ENCODE results near the gene WFDC5.

Gene WFDC5

DNA sequence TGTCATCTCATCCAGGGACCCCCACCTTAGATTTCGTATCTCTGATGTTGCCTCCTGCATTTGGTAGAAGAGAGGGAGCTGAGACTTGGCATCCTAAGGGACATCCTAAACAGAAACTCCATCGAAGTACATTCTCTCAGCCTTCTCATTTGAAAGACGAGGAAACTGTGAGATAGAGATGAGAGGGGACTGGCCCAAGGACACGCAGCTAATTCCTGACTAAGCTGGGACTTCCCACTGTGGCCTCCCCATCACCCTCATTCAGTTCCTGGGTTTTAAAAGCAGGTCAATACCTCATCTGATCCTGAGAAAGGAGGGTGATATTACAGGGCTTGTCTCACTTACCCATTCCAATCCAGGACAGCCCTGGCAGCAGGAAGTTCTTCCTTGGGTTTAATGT, 855 bp upstream of the WFDC5 start:
- Histone ChIP-seq H3K36me3 (ENCODE audit: control insufficient read depth, insufficient read depth, low read length) (no peaks in the 10 kb centered on the region), H3K27ac (ENCODE audit: insufficient read depth, low read length, poor library complexity, severe bottlenecking) (no peak overlapping the region), H3K27me3 (replicated peaks; ENCODE audit: control insufficient read depth, insufficient read depth, low read length, poor library complexity, severe bottlenecking) (no peaks in the 10 kb centered on the region), H3K4me1 (ENCODE audit: control insufficient read depth, insufficient read depth, low read length, poor library complexity, severe bottlenecking) (no peaks in the 10 kb centered on the region), H3K4me3 (ENCODE audit: insufficient read depth, low read depth, low read length, poor library complexity, severe bottlenecking) (no peak overlapping the region), H3K9me3 (ENCODE audit: control insufficient read depth, low read length) (no peaks in the 10 kb centered on the region)
- no peak for DNase-seq

- no peak for DNase-seq
- no peaks in the 10 kb centered on the region for H3K36me3 ChIP-seq (ENCODE audit: control insufficient read depth, insufficient read depth, low read length)
- no peak overlapping the region for H3K4me3 ChIP-seq (ENCODE audit: insufficient read depth, low read depth, low read length, poor library complexity, severe bottlenecking)
- H3K27ac ChIP-seq (ENCODE audit: insufficient read depth, low read length, poor library complexity, severe bottlenecking) = no peak overlapping the region
- no peaks in the 10 kb centered on the region for H3K9me3 ChIP-seq (ENCODE audit: control insufficient read depth, low read length)
- H3K4me1 ChIP-seq (ENCODE audit: control insufficient read depth, insufficient read depth, low read length, poor library complexity, severe bottlenecking) = no peaks in the 10 kb centered on the region
- no peaks in the 10 kb centered on the region for H3K27me3 ChIP-seq (replicated peaks; ENCODE audit: control insufficient read depth, insufficient read depth, low read length, poor library complexity, severe bottlenecking)
Observed at GRCh38 chr20:45115386-45115774, 406 bp upstream of the WFDC5 start.

- no peaks in the 10 kb centered on the region for H3K9me3 ChIP-seq (ENCODE audit: control insufficient read depth, low read length)
- H3K36me3 ChIP-seq (ENCODE audit: control insufficient read depth, insufficient read depth, low read length) = no peaks in the 10 kb centered on the region
- H3K27ac ChIP-seq (ENCODE audit: insufficient read depth, low read length, poor library complexity, severe bottlenecking) = no peak overlapping the region
- no peaks in the 10 kb centered on the region for H3K27me3 ChIP-seq (replicated peaks; ENCODE audit: control insufficient read depth, insufficient read depth, low read length, poor library complexity, severe bottlenecking)
- no peak for DNase-seq
- no peaks in the 10 kb centered on the region for H3K4me1 ChIP-seq (ENCODE audit: control insufficient read depth, insufficient read depth, low read length, poor library complexity, severe bottlenecking)
- no peak overlapping the region for H3K4me3 ChIP-seq (ENCODE audit: insufficient read depth, low read depth, low read length, poor library complexity, severe bottlenecking)
Observed at GRCh38 chr20:45113865-45114264, 1.1 kb downstream of the WFDC5 start.

- Histone ChIP-seq H3K4me1 (ENCODE audit: control insufficient read depth, insufficient read depth, low read length, poor library complexity, severe bottlenecking) (no peaks in the 10 kb centered on the region), H3K4me3 (ENCODE audit: insufficient read depth, low read depth, low read length, poor library complexity, severe bottlenecking) (no peak overlapping the region), H3K27me3 (replicated peaks; ENCODE audit: control insufficient read depth, insufficient read depth, low read length, poor library complexity, severe bottlenecking) (no peaks in the 10 kb centered on the region), H3K36me3 (ENCODE audit: control insufficient read depth, insufficient read depth, low read length) (no peaks in the 10 kb centered on the region), H3K27ac (ENCODE audit: insufficient read depth, low read length, poor library complexity, severe bottlenecking) (no peak overlapping the region), H3K9me3 (ENCODE audit: control insufficient read depth, low read length) (no peaks in the 10 kb centered on the region)
- no peak for DNase-seq
Observed at GRCh38 chr20:45112754-45113153, 2.2 kb downstream of the WFDC5 start.

GRCh38 chr20:45111799-45112471, 3.0 kb downstream of the WFDC5 start:
- H3K4me3 ChIP-seq (ENCODE audit: insufficient read depth, low read depth, low read length, poor library complexity, severe bottlenecking) = no peak overlapping the region
- no peak overlapping the region for H3K27ac ChIP-seq (ENCODE audit: insufficient read depth, low read length, poor library complexity, severe bottlenecking)
- no peak for DNase-seq

DNA sequence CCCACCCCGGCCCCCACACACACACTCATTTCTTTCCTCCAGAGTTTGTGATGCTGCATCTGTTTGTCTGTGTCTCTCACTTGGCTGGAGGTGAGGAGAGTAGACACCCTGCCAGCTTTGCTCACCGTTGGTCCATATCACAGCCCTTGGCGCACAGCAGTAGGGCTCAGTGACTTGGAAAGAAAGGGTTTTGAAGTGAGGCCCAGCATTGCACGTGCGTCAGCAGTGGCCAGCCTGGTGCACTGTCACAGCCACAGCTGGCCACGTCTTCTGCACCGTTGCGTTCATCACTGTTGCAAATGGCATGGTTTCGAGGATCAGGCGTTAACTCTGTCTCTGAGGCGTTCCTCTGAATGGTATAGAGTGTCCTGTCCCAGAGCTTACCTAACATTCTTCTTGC, 3.7 kb downstream of the WFDC5 start:
- no peak overlapping the region for H3K4me3 ChIP-seq (ENCODE audit: insufficient read depth, low read depth, low read length, poor library complexity, severe bottlenecking)
- no peak for DNase-seq
- H3K4me1 ChIP-seq (ENCODE audit: control insufficient read depth, insufficient read depth, low read length, poor library complexity, severe bottlenecking) = no peaks in the 10 kb centered on the region
- no peaks in the 10 kb centered on the region for H3K9me3 ChIP-seq (ENCODE audit: control insufficient read depth, low read length)
- H3K36me3 ChIP-seq (ENCODE audit: control insufficient read depth, insufficient read depth, low read length) = no peaks in the 10 kb centered on the region
- H3K27me3 ChIP-seq (replicated peaks; ENCODE audit: control insufficient read depth, insufficient read depth, low read length, poor library complexity, severe bottlenecking) = no peaks in the 10 kb centered on the region
- H3K27ac ChIP-seq (ENCODE audit: insufficient read depth, low read length, poor library complexity, severe bottlenecking) = no peak overlapping the region

More at GRCh38 chr20:45111799-45112471, 3.0 kb downstream of the WFDC5 start:
- Histone ChIP-seq H3K36me3 (ENCODE audit: control insufficient read depth, insufficient read depth, low read length) (no peaks in the 10 kb centered on the region), H3K27me3 (replicated peaks; ENCODE audit: control insufficient read depth, insufficient read depth, low read length, poor library complexity, severe bottlenecking) (no peaks in the 10 kb centered on the region), H3K4me1 (ENCODE audit: control insufficient read depth, insufficient read depth, low read length, poor library complexity, severe bottlenecking) (no peaks in the 10 kb centered on the region), H3K9me3 (ENCODE audit: control insufficient read depth, low read length) (no peaks in the 10 kb centered on the region)

- Histone ChIP-seq H3K4me3 (ENCODE audit: insufficient read depth, low read depth, low read length, poor library complexity, severe bottlenecking) (no peak overlapping the region), H3K36me3 (ENCODE audit: control insufficient read depth, insufficient read depth, low read length) (no peaks in the 10 kb centered on the region), H3K27ac (ENCODE audit: insufficient read depth, low read length, poor library complexity, severe bottlenecking) (no peak overlapping the region), H3K27me3 (replicated peaks; ENCODE audit: control insufficient read depth, insufficient read depth, low read length, poor library complexity, severe bottlenecking) (no peaks in the 10 kb centered on the region), H3K9me3 (ENCODE audit: control insufficient read depth, low read length) (no peaks in the 10 kb centered on the region), H3K4me1 (ENCODE audit: control insufficient read depth, insufficient read depth, low read length, poor library complexity, severe bottlenecking) (no peaks in the 10 kb centered on the region)
- DNase-seq = no peak
Observed at GRCh38 chr20:45110301-45110700, 4.7 kb downstream of the WFDC5 start.

DNA sequence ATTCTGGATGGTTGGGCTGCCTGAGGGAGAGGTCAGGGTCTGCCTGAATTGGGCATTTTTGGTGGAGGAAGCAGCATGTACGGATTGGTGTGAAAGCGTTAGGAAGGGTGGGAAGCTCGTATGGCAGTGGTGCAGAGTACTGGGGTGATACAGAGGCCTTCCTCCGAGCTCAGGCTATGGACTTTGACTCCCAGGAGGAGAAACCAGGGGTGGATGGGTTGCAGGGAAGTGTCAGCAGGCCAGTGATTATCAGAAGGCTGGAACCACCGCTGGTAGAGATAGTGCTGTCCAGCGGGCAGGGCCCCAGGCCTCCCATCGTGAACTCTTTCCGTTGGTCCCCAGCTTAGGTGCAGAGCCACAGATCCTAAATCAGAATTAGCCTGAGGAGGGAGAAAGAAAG, 5.3 kb downstream of the WFDC5 start:
- H3K4me3 ChIP-seq (ENCODE audit: insufficient read depth, low read depth, low read length, poor library complexity, severe bottlenecking) = no peak overlapping the region
- H3K4me1 ChIP-seq (ENCODE audit: control insufficient read depth, insufficient read depth, low read length, poor library complexity, severe bottlenecking) = no peaks in the 10 kb centered on the region
- DNase-seq = no peak
- no peak overlapping the region for H3K27ac ChIP-seq (ENCODE audit: insufficient read depth, low read length, poor library complexity, severe bottlenecking)
- no peaks in the 10 kb centered on the region for H3K36me3 ChIP-seq (ENCODE audit: control insufficient read depth, insufficient read depth, low read length)
- no peaks in the 10 kb centered on the region for H3K9me3 ChIP-seq (ENCODE audit: control insufficient read depth, low read length)
- H3K27me3 ChIP-seq (replicated peaks; ENCODE audit: control insufficient read depth, insufficient read depth, low read length, poor library complexity, severe bottlenecking) = no peaks in the 10 kb centered on the region

DNA sequence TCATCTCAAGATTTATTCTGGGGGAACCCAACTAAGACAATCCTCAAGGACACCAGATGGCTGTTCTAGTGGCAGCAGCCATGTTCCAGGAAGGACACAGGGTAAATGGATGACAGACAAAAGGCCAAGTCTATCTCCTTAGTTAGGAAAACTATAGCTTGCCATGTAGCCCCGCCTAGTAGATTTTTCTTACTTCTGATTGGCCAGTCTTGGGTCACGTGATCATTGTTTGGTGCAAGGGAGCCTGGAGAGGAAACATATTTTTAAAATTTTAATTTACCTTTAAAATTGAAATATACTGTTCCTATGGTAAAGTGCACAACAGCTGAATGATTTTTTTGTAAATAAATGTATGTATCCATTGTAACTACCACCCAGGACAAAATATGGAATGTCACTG, 9.7 kb downstream of the WFDC5 start:
- Histone ChIP-seq H3K36me3 (ENCODE audit: control insufficient read depth, insufficient read depth, low read length) (no peaks in the 10 kb centered on the region), H3K4me1 (ENCODE audit: control insufficient read depth, insufficient read depth, low read length, poor library complexity, severe bottlenecking) (peaks cover 5% of the 10 kb centered on the region), H3K27ac (ENCODE audit: insufficient read depth, low read length, poor library complexity, severe bottlenecking) (no peak overlapping the region), H3K27me3 (replicated peaks; ENCODE audit: control insufficient read depth, insufficient read depth, low read length, poor library complexity, severe bottlenecking) (peaks cover 4% of the 10 kb centered on the region), H3K9me3 (ENCODE audit: control insufficient read depth, low read length) (no peaks in the 10 kb centered on the region), H3K4me3 (ENCODE audit: insufficient read depth, low read depth, low read length, poor library complexity, severe bottlenecking) (no peak overlapping the region)
- DNase-seq = no peak

DNA sequence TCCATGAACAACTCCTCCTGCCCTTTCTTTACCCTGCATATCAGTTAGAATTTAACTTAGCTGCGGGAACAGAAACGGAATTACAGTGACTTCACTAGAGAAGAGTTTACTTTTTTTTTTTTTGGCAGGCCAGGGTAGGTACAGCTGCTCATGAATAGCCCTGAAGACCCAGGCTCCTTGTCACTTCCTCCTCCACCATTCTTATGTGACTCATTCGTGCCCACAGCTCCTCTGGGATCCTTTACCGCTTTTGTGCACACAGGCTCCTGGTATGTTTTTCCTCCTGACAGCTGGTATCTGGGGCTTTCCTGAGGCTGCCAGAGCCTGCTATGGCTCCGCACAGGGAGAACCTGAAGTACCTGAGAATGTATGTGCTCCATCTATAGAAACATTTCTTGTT, 10.2 kb downstream of the WFDC5 start:
- Histone ChIP-seq H3K4me1 (ENCODE audit: control insufficient read depth, insufficient read depth, low read length, poor library complexity, severe bottlenecking) (peaks cover 5% of the 10 kb centered on the region), H3K27me3 (replicated peaks; ENCODE audit: control insufficient read depth, insufficient read depth, low read length, poor library complexity, severe bottlenecking) (peaks cover 4% of the 10 kb centered on the region), H3K27ac (ENCODE audit: insufficient read depth, low read length, poor library complexity, severe bottlenecking) (no peak overlapping the region), H3K9me3 (ENCODE audit: control insufficient read depth, low read length) (no peaks in the 10 kb centered on the region), H3K4me3 (ENCODE audit: insufficient read depth, low read depth, low read length, poor library complexity, severe bottlenecking) (no peak overlapping the region), H3K36me3 (ENCODE audit: control insufficient read depth, insufficient read depth, low read length) (no peaks in the 10 kb centered on the region)
- DNase-seq = no peak

Data from effector memory CD4-positive, alpha-beta T cell (primary cell).